NCI-H2107 treated with DMSO at 0.1 percent for 48 hours (cell line): ENCODE data around the gene ANKS1B.

Source experiments
- DNase-seq: peaks from one replicate; lab custom pipeline; 2025; ENCODE audit not compliant: unreplicated experiment; lab: John Stamatoyannopoulos, UW

Gene ANKS1B

DNA sequence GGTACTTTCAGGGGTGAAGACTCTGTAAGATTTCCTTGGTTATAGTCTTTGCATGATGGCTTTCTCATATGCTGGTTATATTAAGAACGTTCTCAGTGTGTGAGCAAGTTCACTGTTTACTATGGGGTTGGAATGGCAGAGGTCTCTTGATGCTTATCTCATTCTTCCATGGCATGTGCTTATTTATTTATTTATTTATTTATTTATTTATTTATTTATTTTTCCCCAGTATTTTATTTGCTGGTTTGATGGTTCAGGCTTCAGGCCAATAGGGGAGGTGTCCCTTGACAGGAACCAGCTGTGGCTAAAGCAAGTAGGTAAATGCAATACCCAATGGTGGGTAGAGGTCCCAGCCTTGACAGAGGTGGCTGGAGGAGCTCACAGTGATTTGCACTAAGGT is 498.5 kb downstream of the ANKS1B start:
- no peak for DNase-seq

DNA sequence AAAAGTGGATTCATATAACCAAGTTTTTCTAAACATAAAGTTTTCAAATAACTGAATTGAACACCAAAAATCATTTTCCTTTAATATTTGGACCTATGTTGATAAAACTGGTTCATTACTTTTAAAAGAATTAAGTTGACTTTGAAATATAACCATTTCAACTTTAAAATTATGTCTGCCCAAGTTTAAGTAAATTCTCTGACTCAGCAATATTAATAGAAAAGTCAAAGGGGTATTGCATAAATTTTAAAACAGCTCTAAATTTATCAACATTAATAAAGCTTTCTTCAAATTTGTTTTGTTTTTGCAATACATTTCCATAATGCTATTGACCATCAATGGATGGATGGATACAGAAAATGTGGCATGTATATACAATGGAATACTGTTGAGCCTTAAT is 505.6 kb downstream of the ANKS1B start:
- no peak for DNase-seq

GRCh38 chr12:99476956-99477355 is 507.8 kb downstream of the ANKS1B start:
- no peak for DNase-seq

DNA sequence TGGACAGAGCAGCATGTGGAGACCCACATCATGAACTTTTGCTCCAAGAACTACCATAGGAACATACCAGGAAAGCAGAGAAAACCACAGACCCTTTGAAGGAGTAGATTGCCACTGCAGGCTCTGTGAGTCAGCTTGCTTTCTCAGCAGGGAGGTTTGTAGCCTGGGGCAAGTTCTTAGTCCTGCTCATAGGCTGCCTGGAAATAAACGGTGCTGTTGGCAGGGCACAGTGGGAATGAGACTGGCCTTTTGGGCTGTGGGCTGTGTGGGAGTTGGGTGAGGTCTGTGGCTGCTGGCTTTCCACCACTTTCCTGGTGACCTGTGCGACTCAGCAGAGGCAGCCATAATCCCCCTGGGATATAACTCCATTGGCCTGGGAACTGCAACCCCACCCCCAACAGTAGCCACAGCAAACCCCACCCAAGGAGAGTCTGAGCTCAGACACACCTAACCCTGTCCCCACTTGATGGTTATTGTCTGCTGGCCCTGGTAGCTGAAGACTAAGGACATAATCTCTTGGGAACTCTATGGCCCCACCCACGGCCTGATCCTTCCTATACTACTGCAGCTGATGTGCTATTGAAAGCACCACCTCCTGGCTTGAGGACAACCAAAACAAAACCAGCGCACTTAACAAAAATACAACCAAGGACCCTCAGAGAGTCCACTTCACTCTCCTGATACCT is 529.2 kb downstream of the ANKS1B start:
- no peak for DNase-seq

DNA sequence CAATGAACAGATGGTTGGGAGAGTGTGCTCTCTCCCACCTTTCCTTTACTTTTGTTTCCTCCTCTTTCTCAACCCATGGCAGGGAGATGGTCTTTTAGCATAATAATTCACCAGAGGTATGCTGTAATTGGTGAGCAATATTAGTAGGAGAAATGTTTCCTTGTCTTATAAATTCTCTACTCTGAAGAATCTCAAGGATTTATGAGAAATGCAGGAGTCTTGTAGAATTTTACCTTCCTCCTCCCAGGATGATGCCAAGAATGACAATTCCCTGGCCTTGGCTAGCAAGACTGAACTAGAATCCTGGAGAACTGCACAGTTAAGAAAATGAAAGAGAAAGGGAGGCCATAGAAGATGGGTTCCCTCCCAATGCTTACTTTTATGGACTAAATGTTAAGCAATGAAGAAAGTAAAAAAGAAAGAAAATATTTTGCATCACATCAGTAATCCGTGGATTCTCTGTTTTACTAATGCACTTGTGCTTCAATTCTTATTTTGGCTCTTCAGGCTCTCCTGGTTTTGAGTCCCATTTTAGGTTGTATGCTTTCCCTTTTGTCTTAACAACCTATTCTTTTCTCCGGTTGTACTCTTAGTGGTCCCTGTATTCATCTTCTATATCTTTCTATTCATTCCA is 530.1 kb downstream of the ANKS1B start:
- no peak for DNase-seq

DNA sequence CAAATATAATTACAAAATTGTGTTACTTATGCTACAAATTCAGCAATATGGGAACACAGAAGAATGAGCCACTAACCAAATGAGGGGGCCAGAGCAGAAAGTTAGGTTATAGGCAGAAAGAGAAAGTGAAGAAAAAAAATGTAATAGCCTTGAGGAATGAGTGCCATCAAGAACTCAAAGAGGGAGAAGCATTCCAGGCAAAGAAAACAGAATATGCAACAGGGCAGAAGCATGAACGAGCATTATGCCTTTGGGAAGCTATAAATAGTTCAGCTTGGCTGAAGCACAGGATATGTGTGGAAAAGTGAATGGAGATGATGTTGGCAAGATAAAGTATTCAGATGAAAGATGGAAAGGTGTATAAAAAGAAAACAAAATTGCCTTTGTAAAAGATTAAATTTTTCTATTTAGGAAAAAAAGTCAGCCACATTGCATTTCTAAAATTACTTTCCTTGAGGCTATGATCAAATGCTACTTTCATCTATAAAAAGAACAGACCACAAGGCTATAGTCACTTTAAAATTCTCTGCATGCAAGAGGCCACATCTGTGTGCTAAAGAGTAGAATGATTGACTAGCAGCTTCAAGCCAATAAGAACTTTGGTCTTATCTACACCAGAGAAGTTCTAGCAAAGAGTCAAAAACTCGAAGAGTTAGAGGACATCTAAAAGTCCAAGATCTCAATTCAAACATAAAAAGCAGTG is 530.7 kb downstream of the ANKS1B start:
- DNase-seq: no peak

DNA sequence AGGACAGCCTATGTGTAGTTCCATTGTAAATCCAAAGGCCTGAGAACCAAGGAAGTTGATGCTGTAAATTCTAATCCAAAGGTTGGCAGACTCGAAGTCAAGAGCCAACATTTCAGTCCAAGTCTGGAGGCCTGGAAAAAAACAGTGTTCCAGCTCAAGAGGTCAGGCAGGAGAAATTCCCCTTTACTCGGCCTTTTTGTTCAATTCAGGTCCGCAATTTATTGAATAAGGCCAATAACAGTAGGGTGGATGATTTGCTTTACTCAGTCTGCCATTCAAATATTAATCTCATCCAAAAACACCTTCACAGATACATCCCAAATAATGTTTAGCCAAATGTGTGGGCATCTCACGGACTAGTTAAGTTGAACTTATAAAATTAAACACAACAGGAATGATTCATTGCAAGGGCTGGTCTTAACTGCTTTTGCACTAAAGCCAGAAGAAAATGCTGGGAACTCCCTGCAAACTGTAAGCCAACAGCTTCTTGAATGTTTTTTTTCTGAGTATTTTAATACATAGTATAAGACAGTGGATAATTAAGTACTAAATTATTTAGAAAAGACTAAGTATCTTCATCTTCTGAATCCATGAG is 534.6 kb downstream of the ANKS1B start:
- DNase-seq: no peak

DNA sequence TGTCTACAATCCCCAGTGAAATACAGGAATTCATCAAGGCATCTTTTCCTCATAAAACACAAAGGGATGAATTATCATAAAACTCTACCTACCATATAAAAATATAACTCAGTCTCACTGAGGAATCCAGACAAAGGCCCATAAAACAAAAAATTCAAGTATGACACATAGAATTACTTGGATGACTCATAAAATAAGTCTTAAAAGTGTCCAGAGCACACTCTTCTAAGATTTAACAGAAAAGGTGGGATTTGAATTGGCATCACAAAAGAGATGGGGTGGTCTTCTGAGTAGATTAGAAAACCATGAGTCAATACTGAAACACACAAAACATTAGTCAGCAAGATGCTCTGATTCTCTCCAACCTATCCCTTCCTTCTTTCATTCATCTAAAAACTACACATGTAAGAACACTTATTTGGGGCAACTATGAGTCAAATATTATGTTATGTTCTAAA is 539.8 kb downstream of the ANKS1B start:
- no peak for DNase-seq

- no peak for DNase-seq
Measured at GRCh38 chr12:99442758-99443157, 542.0 kb downstream of the ANKS1B start.

GRCh38 chr12:99439399-99439798 is 545.3 kb downstream of the ANKS1B start:
- no peak for DNase-seq

DNA sequence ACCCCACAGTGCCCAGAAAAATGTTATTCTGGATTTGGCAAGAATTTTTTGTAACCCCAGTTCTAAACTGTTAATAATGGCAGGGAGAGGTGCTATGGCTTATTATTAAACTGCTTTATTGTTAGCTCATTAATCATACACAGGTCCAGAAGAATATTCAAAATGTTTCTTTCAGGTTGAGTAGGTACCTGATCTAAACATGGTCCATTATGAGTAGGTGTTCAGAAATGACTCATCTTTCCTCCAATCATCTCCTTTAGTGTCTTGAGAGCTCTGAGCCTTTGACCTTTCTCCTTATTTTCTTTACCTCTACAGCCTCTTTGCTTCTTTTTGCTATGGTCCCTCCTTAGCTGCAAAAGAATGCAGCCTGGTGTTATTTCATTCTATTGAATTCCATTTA is 548.2 kb downstream of the ANKS1B start:
- no peak for DNase-seq

GRCh38 chr12:99435095-99435791 is 549.5 kb downstream of the ANKS1B start:
- DNase-seq: no peak

GRCh38 chr12:99433155-99433554 is 551.6 kb downstream of the ANKS1B start:
- no peak for DNase-seq

DNA sequence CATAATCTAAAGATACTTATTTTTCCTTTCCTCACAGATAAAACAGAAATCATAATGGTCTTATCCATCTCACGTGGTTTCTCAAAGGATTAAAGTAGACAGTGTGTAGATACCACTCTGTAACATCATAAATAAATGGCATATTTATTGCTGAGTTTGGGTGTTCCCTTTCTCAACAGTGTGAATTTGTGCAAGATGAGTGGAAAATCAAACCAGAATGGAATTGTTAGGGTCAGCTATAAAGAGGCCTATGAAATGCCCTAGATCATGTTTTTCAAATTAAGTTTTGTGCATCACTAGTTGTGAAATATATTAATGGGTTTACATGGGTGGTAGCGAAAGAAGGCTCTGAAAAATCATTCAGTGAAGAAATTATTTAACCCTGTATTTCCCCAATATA is 553.5 kb downstream of the ANKS1B start:
- no peak for DNase-seq

- DNase-seq: no peak
Measured at GRCh38 chr12:99427104-99427503, 557.6 kb downstream of the ANKS1B start.

GRCh38 chr12:99418379-99418778 is 566.4 kb downstream of the ANKS1B start:
- no peak for DNase-seq

- no peak for DNase-seq
Measured at GRCh38 chr12:99413751-99414150, 571.0 kb downstream of the ANKS1B start.

GRCh38 chr12:99393763-99394162 is 591.0 kb downstream of the ANKS1B start:
- peak; percentile 5 for DNase-seq

DNA sequence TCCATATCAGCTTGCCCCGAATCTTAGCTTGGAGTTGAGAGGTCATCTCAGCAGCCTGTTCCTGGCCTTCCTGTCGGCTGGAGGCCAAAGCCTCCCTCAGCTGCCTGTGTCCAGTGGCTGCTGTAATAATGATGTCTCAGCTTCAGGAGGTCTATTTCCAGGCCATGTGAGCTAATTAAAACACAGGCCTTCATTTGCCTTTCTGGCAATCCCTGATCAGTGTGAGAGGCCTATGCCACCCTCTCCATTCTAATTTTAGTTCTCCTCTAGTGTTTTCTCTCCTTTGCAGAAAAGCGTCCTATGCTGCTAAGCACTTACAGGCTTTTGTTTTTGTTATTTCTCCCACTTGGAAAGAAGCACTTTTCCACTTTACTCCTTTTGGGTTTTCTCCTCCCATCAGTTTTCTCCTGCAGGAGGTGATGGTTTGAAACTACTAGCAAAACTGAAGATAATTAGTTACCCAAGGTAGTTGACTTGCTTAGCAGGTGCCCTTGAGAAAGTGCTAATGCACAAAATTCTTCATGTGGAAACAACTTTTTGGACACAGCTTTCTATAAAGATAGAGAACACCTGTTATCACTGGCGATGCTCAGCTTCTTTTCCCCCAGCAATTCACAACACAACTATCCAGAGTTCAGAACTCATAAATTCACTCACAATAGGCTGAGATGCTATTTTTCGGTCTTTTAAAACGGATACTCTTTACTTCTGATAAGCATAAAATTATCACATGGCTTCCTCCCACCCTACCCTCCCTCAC is 592.5 kb downstream of the ANKS1B start:
- DNase-seq: no peak

DNA sequence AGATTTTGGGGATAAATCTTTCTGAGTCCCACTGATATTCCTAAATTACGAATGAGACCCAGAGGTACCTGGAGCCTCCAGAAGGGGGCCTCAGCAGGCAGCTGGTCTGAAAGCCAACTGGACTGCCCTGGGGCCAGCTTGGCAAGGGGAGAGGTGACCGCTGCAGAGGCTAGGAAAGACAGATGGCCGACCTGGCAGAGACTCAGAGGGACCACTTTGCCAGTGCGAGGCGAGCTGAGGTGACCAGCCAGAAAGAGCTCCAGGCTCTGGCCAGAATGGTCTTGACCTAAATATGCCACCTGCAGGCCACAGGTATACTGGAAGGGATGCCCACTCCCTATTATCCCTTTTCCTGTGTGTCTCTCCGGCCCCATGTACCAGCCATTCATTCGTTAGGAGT is 594.0 kb downstream of the ANKS1B start:
- DNase-seq: no peak

DNA sequence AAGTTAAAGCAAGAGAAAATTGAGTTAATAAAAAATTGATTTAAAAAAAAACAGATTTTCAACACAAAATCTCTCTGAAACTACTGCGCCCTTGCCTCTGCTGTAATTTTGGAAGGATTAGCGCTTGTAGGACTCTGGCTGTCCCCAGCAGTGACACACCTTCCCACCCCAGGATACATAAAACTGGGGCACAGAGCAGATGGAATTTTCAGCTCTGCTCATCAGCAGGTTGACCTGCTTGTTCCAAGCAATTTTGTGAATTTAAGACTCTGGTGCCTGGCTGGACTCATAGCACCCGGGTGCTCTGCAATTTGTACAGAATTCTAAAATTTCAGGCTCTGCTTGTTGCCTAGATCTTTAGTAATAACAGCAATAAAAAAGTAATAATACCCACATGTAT is 595.0 kb downstream of the ANKS1B start:
- DNase-seq: no peak
